Muscle of leg (tissue), 11 donors: ENCODE results near the gene XDH. TPM values are rescaled to one million over a fixed set of nuclear protein-coding genes. Genes with fewer than 3 reads are reported as not detected.

ENCODE experiments used
- DNase-seq: peaks from one replicate; pipeline ENCODE4 v3.0.0; 2013
- H3K27ac ChIP-seq: one replicate; pipeline ENCODE4 v1.5.1; 2013; ENCODE audit warnings: mild to moderate bottlenecking, low read length, control low read depth
- H3K27me3 ChIP-seq: one replicate; pipeline ENCODE4 v1.6.1; 2013; ENCODE audit warnings: low read length; ENCODE audit not compliant: control insufficient read depth, insufficient read depth
- H3K36me3 ChIP-seq: one replicate; pipeline ENCODE4 v1.6.1; 2013; ENCODE audit warnings: low read length; ENCODE audit not compliant: control insufficient read depth, insufficient read depth
- H3K4me1 ChIP-seq: one replicate; pipeline ENCODE4 v1.6.1; 2013; ENCODE audit warnings: low read length; ENCODE audit not compliant: control insufficient read depth, insufficient read depth
- H3K4me3 ChIP-seq: one replicate; pipeline ENCODE4 v1.5.1; 2013; ENCODE audit warnings: low read length, control low read depth
- H3K9me3 ChIP-seq: replicated peaks from 2 replicates; pipeline ENCODE4 v1.6.1; 2013; ENCODE audit warnings: low read depth, low read length; ENCODE audit not compliant: control insufficient read depth
- WGBS: methylation state at CpG from one replicate; pipeline ENCODE4 v1.1.5; 2013; ENCODE audit warnings: missing lambda C conversion rate; ENCODE audit not compliant: insufficient coverage; 5-methylcytosine and 5-hydroxymethylcytosine counted together
- polyA plus RNA-seq, 8 donors: library from polyadenylated mRNA; unstranded; fragments of 120-200 nt; gene quantifications; one replicate each; pipeline versions ENCODE4 v1.2.1 to v1.2.3, GENCODE V29; 2013; ENCODE audit warnings: inconsistent platforms in 1 of 8, low replicate concordance in 1 of 8; ENCODE audit not compliant: insufficient read length in 8 of 8, insufficient read depth in 1 of 8
- total RNA-seq: library from RNA; stranded (reverse); fragments of 120-200 nt; gene quantifications from one replicate; pipeline ENCODE4 v1.2.4, GENCODE V29; 2013

The XDH gene
- total and polyA plus RNA-seq, 9 donors = under 0.01 to 5.5 (median 0.06) TPM; not detected in 3

DNA sequence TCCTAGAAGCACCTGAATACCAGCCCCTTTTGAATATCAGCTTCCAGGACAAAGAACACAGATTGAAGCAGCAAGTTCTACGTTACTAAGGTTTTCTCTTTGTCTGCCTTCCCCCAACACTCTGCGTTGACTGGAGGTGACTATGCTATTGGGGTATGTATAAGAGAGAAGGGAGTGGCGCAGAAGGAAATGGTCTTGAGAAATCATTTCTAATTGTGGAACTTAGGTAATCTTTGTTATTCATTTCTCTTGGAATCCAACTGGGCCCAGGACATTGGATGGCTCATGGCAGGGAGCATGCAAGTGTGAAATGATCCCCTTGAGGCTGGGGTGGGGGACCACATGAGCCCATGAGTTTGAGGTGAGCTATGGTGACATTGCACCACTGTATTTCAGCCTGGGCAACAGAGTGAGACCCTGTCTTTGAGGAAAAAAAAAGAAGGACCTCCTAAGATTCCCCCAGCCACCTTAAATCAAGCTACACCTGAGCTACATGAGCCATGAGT is 29.7 kb downstream of the XDH start:
- Histone ChIP-seq H3K27me3 (no peaks in the 10 kb centered on the region), H3K27ac (no peak overlapping the region), H3K9me3 (no peaks in the 10 kb centered on the region), H3K4me3 (no peak overlapping the region), H3K36me3 (no peaks in the 10 kb centered on the region), H3K4me1 (no peaks in the 10 kb centered on the region)
- no peak for DNase-seq
- WGBS = 88% methylated on average over 1 of the region's 3 CpGs

GRCh38 chr2:31384351-31384750 is 30.2 kb downstream of the XDH start:
- Histone ChIP-seq H3K4me1 (no peaks in the 10 kb centered on the region), H3K27ac (no peak overlapping the region), H3K36me3 (no peaks in the 10 kb centered on the region), H3K9me3 (no peaks in the 10 kb centered on the region), H3K27me3 (no peaks in the 10 kb centered on the region), H3K4me3 (no peak overlapping the region)
- no peak for DNase-seq
- no CpG with 5 or more reads among the region's 3 CpGs for WGBS

DNA sequence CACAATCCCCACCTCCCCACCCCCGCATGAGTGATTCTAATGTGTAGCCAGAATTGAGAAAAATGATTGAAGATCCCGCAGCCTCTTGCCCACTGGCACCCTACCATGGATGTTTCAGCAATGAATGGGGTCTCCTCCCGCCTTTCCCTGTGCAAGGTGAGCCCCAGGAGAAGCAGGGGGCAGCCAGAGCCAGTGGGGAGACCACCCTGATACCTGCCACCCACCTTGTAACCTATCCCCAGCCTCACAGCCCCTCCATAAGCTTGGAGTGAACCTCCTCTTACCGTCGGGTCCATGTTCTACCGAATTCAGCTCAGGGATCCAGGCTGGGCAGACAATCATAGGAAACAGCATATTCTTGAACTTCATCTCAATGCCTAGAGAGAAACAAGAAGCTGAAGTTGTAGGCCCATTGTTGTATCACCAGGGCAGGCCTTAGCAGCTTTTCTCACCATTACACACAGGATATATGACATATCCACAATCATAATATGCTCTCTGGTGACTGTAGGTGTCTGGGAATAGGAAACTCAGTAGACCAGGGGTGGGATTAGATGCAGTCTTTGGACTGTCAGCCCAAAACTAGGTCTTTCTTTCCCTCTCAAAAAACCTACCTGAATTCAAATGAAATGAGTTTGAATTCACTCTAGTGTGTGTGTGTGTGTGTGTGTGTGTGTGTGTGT is 30.9 kb downstream of the XDH start:
- Histone ChIP-seq H3K9me3 (no peaks in the 10 kb centered on the region), H3K27me3 (no peaks in the 10 kb centered on the region), H3K27ac (no peak overlapping the region), H3K4me3 (no peak overlapping the region), H3K36me3 (no peaks in the 10 kb centered on the region), H3K4me1 (no peaks in the 10 kb centered on the region)
- no peak for DNase-seq
- WGBS = 93% methylated on average over 3 of the region's 6 CpGs

DNA sequence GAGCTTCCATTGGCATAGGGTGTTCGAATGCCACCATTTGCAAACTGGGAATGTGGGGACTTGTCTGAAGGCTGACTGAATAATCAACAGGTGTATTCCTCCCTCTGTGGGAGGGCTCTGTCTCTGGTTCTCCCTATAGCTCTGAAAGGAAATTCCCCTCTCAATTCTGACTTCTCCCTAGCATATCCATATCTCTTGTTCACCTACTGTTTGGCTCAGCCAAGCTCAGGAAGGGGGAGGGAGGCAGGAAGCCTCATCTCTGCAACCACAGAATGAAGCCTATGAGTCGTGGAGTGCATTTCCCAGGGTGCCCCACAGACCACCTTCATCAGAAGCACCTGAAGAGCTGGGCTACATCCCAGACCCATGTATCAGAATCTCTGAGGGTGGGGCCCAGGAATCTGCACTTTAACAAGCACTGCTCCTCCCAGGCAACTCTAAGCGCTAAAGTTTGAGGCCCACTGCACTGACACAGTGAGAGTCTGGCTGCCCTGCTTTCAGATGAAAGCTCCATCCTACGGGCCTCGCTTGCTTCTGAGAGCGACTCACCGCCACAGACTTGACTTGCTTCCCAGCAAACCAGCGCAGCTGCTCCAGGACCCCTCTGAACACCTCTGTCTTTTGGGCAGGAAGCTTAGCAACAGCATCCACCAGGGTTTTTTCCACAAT is 32.0 kb downstream of the XDH start:
- Histone ChIP-seq H3K27ac (no peak overlapping the region), H3K27me3 (no peaks in the 10 kb centered on the region), H3K4me1 (no peaks in the 10 kb centered on the region), H3K4me3 (no peak overlapping the region), H3K9me3 (no peaks in the 10 kb centered on the region), H3K36me3 (no peaks in the 10 kb centered on the region)
- DNase-seq = no peak
- WGBS = 66% methylated on average over 7 of the region's 8 CpGs

DNA sequence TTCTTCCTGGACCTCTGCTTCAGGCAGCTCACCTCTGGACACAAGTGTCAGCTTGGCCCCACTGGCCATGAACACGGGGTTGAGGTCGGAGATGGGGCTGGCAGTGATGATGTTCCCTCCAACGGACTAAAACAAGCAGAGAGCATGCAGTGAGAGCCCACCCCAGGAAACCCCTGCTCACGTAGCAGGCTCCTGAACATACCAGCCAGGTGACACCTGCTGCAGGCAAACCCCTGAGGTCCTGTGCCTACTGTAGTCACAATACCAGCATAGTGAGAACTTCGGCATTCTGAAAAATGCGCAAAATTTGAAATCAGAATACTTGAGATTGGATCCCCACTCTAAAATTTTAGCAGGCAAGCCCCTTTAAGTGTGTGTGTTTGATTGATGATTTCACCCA is 32.9 kb downstream of the XDH start:
- H3K27ac ChIP-seq = no peak overlapping the region
- no peaks in the 10 kb centered on the region for H3K36me3 ChIP-seq
- H3K27me3 ChIP-seq = no peaks in the 10 kb centered on the region
- WGBS = 70% methylated on average over 4 of the region's 6 CpGs
- no peaks in the 10 kb centered on the region for H3K4me1 ChIP-seq
- no peaks in the 10 kb centered on the region for H3K9me3 ChIP-seq
- H3K4me3 ChIP-seq = no peak overlapping the region
- no peak for DNase-seq

DNA sequence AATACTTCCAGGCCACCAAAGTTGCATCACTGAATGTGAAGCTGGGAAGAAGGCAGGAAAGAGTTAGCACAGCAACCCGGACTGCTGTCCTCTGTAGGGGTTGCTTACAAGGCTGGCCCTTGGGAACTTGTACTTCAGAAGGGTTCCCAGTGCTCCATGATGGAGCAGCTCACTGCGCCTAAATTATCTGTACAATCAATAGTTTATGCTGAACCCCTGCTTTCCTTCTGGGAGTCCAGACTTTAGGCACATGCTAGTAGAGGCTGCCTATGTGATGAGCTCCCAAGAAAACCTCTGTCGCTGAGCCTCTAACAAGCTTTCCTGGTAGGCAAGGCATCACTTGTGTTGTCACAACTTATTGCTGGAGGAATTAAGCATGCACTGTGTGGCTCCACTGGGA is 34.3 kb downstream of the XDH start:
- Histone ChIP-seq H3K36me3 (no peaks in the 10 kb centered on the region), H3K27me3 (no peaks in the 10 kb centered on the region), H3K4me1 (no peaks in the 10 kb centered on the region), H3K27ac (no peak overlapping the region), H3K9me3 (no peaks in the 10 kb centered on the region), H3K4me3 (no peak overlapping the region)
- no peak for DNase-seq
- 74% methylated on average over 3 of the region's 3 CpGs for WGBS

DNA sequence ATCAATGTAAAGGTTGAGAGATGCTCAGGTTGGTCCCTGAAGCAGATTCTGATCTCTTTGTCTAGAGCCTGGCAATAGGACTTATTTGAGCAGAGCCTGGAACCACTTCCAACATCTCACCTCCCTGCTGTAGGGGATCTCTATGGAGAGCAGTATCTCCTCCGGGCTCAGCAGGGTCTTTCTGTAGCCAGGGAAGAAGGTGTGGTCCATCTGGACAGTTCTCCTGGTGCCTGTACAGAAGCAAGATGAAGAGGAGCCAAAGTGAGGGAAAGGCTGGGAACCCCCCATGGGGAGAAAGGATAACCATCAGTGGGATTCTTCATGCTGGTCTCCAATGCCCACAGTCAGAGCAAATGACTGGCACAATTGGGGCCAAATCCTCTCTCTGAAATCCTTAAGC is 34.8 kb downstream of the XDH start:
- DNase-seq = no peak
- Histone ChIP-seq H3K9me3 (no peaks in the 10 kb centered on the region), H3K27ac (no peak overlapping the region), H3K36me3 (no peaks in the 10 kb centered on the region), H3K27me3 (no peaks in the 10 kb centered on the region), H3K4me3 (no peak overlapping the region), H3K4me1 (no peaks in the 10 kb centered on the region)
- WGBS = no CpG with 5 or more reads among the region's 1 CpG

DNA sequence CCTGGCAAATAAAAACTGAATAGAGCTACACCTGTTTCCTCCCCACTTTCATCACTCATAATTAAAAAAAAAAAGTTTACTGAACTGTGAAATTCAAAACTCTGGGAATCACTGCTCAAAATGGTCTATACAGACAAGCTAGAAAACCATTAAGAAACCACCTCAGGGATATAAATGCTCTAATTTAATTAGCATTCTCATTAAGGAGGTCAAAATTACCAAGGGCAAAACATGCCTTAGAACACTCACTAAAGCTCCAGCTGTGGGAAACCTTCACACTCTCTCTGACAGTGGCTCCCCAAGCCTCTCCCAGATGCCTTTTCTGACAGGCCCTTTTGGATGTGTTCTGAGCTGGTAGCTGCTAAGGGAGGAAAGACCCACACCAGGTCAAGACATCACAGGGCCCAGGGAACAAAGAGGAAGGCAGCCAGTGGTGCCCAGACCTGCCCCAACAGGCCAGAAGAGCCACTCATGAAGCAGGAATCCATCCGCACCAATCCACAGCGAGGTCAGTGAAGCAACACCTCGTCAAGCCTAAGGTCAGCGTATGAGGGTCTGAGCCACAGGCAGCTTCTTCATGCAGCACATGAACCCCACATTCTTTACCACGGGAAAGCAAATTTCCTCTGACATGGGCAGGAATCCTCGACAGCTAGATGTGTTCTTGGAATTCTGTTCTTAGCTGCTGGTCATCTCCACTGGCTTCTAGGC is 35.6 kb downstream of the XDH start:
- no peaks in the 10 kb centered on the region for H3K27me3 ChIP-seq
- no peak overlapping the region for H3K4me3 ChIP-seq
- no peaks in the 10 kb centered on the region for H3K9me3 ChIP-seq
- no peak for DNase-seq
- no peaks in the 10 kb centered on the region for H3K4me1 ChIP-seq
- 95% methylated on average over 4 of the region's 6 CpGs for WGBS
- no peak overlapping the region for H3K27ac ChIP-seq
- no peaks in the 10 kb centered on the region for H3K36me3 ChIP-seq

- no peaks in the 10 kb centered on the region for H3K27me3 ChIP-seq
- H3K9me3 ChIP-seq = no peaks in the 10 kb centered on the region
- 90% methylated on average over 2 of the region's 3 CpGs for WGBS
- no peaks in the 10 kb centered on the region for H3K4me1 ChIP-seq
- no peaks in the 10 kb centered on the region for H3K36me3 ChIP-seq
- H3K27ac ChIP-seq = no peak overlapping the region
- no peak for DNase-seq
- H3K4me3 ChIP-seq = no peak overlapping the region
These were observed 36.2 kb downstream of the XDH start for GRCh38 chr2:31378389-31378788.

DNA sequence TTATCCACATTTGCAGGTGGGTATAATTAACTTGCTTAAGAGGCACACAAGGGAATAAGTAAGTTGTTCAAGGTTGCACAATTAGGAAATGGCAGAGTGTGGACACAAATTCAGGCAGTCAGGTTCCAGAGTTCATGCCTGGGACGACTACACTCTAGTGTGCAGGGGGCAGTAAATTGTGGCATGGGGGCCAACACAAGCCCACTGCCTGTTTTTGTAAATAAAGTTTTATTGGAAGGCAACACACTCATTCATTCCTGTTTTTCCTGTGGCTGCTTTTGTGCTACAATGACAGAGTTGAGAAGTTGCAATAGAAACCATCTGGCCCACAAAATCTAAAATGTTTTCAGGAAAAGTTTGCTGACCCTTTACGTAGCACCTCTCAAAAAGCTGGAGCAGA is 41.4 kb downstream of the XDH start:
- Histone ChIP-seq H3K4me1 (no peaks in the 10 kb centered on the region), H3K9me3 (no peaks in the 10 kb centered on the region), H3K4me3 (no peak overlapping the region), H3K27ac (no peak overlapping the region), H3K36me3 (no peaks in the 10 kb centered on the region), H3K27me3 (no peaks in the 10 kb centered on the region)
- DNase-seq = no peak
- WGBS = 33% methylated on average over 1 of the region's 2 CpGs
